Measurements from ENCODE around the gene PLXND1. TPM values are rescaled to one million over a fixed set of nuclear protein-coding genes. Genes with fewer than 3 reads are reported as not detected.

Gene PLXND1
- total RNA-seq, 1 experiment from 2014 or later, result 47.3 TPM

GRCh38 chr3:129533406-129533805 is 73.1 kb downstream of the PLXND1 start:
- no TSS peak for BruUV-seq (replicated peaks)
- Histone ChIP-seq H3K9me2 (ENCODE audit: insufficient read depth) (no peaks in the 10 kb centered on the region), H3K9ac (ENCODE audit: low read length) (no peak overlapping the region), H3K4me3 (replicated peaks in 1 of 2; ENCODE audit: low read depth in 1 of 2, low read length in 2 of 2) (no peak overlapping the region), H3K9me3 (ENCODE audit: control insufficient read depth in 1 of 2, insufficient read depth in 1 of 2, low read depth in 1 of 2, low read length in 2 of 2) (no peaks in the 10 kb centered on the region), H4K20me1 (ENCODE audit: insufficient read depth) (no peaks in the 10 kb centered on the region), H3K4me1 (ENCODE audit: control insufficient read depth in 1 of 2, insufficient read depth in 2 of 2, low read length in 2 of 2) (peaks cover 0 to 4% of the 10 kb centered on the region in 2 experiments; a peak in 1 of 4 replicates), H3K27ac (ENCODE audit: low read depth, low read length) (no peak overlapping the region), H3K36me3 (ENCODE audit: control insufficient read depth in 1 of 2, insufficient read depth in 2 of 2, low read length in 2 of 2) (no peaks in the 10 kb centered on the region), H3K4me2 (ENCODE audit: low read length) (no peak overlapping the region), H3K79me2 (ENCODE audit: insufficient read depth, low read length) (no peaks in the 10 kb centered on the region), H3K27me3 (ENCODE audit: insufficient read depth, low read length) (no peaks in the 10 kb centered on the region), H2AFZ (ENCODE audit: low read depth, low read length, poor library complexity, severe bottlenecking) (no peak overlapping the region)
- ChIA-PET POLR2A (no interaction called here), RAD21 (ENCODE audit: low non-redundant PET in 1 of 2, low total read pairs in 2 of 2, uncharacterized antibody in 2 of 2, unreplicated experiment in 2 of 2) (no interaction called here), CTCF (no interaction called here)
- no peak for TF ChIP-seq CEBPB (IDR thresholded peaks at IDR 0.05; ENCODE audit: low read depth)
- DNase-seq (ENCODE audit: low read depth, low spot score), result no peak
- no peak for ATAC-seq
- intact Hi-C loops (cut with micrococcal nuclease), result no loop called here

- DNase-seq (ENCODE audit: low read depth, low spot score) (no peak), ATAC-seq (no peak)
- no peak overlapping the region for H3K4me2 ChIP-seq (ENCODE audit: low read length)
- ChIA-PET CTCF (no interaction called here), POLR2A (no interaction called here), RAD21 (ENCODE audit: low non-redundant PET in 1 of 2, low total read pairs in 2 of 2, uncharacterized antibody in 2 of 2, unreplicated experiment in 2 of 2) (no interaction called here)
- H3K9me2 ChIP-seq (ENCODE audit: insufficient read depth), result no peaks in the 10 kb centered on the region
- H4K20me1 ChIP-seq (ENCODE audit: insufficient read depth), result no peaks in the 10 kb centered on the region
- H3K27me3 ChIP-seq (ENCODE audit: insufficient read depth, low read length), result no peaks in the 10 kb centered on the region
- H3K4me1 ChIP-seq (ENCODE audit: control insufficient read depth in 1 of 2, insufficient read depth in 2 of 2, low read length in 2 of 2), result peaks cover 0 to 4% of the 10 kb centered on the region in 2 experiments; a peak in 1 of 4 replicates
- no peak overlapping the region for H3K4me3 ChIP-seq (replicated peaks in 1 of 2; ENCODE audit: low read depth in 1 of 2, low read length in 2 of 2)
- TF ChIP-seq ZBTB33 (IDR thresholded peaks at IDR 0.05; ENCODE audit: extremely low read depth, insufficient replicate concordance, low read length), result no peak
- TF ChIP-seq YY1 (IDR thresholded peaks at IDR 0.05; ENCODE audit: extremely low read depth, insufficient replicate concordance, low read depth, low read length), result no peak
- no peak for TF ChIP-seq MAX (IDR thresholded peaks at IDR 0.05)
- TF ChIP-seq CEBPB (IDR thresholded peaks at IDR 0.05; ENCODE audit: low read depth), result no peak
- no peak for TF ChIP-seq EZH2 (IDR thresholded peaks at IDR 0.05)
- TF ChIP-seq ZFX (IDR thresholded peaks at IDR 0.05), result no peak
- TF ChIP-seq TCF7L2 (IDR thresholded peaks at IDR 0.05; ENCODE audit: borderline replicate concordance, extremely low read depth, insufficient read depth, insufficient read length), result no peak
- TF ChIP-seq ELF1 (IDR thresholded peaks at IDR 0.05; ENCODE audit: borderline replicate concordance, low read depth), result no peak
- TF ChIP-seq SP1 (IDR thresholded peaks at IDR 0.05; ENCODE audit: low read depth), result no peak
- TF ChIP-seq JUND (IDR thresholded peaks at IDR 0.05), result no peak
- intact Hi-C loops (cut with micrococcal nuclease), result no loop called here
- H3K9ac ChIP-seq (ENCODE audit: low read length), result no peak overlapping the region
- no peaks in the 10 kb centered on the region for H3K79me2 ChIP-seq (ENCODE audit: insufficient read depth, low read length)
- H2AFZ ChIP-seq (ENCODE audit: low read depth, low read length, poor library complexity, severe bottlenecking), result no peak overlapping the region
- H3K36me3 ChIP-seq (ENCODE audit: control insufficient read depth in 1 of 2, insufficient read depth in 2 of 2, low read length in 2 of 2), result no peaks in the 10 kb centered on the region
- H3K27ac ChIP-seq (ENCODE audit: low read depth, low read length), result no peak overlapping the region
- no peaks in the 10 kb centered on the region for H3K9me3 ChIP-seq (ENCODE audit: control insufficient read depth in 1 of 2, insufficient read depth in 1 of 2, low read depth in 1 of 2, low read length in 2 of 2)
- BruUV-seq (replicated peaks), result no TSS peak
Measured at GRCh38 chr3:129532261-129532660, 74.2 kb downstream of the PLXND1 start.

Data from HCT116 (cell line).